DOHH2 (cell line): ENCODE results near the gene SUGP2.
A peak's percentile ranks its signal among the peaks of the same experiment; 100 is the strongest.

ENCODE experiments used
- H3F3A ChIP-seq: fragments of 200-600 bp; sonication (generic), shearing (Covaris generic); 2 replicates; pipeline ENCODE4 v1.6.0; 2016; ENCODE audit warnings: antibody characterized with exemption, mild to moderate bottlenecking; ENCODE audit not compliant: control insufficient read depth, insufficient read depth
- H3K27ac ChIP-seq: fragments of 200-600 bp; sonication (generic); 2 replicates; pipeline ENCODE4 v1.5.1; 2014; ENCODE audit warnings: low read depth, mild to moderate bottlenecking, low read length, moderate library complexity
- H3K27me3 ChIP-seq: fragments of 200-600 bp; sonication (generic); 2 replicates; pipeline ENCODE4 v1.6.1; 2014; ENCODE audit warnings: mild to moderate bottlenecking, low read length, mixed read lengths; ENCODE audit not compliant: control insufficient read depth
- H3K36me3 ChIP-seq: fragments of 200-600 bp; sonication (generic); 2 replicates; pipeline ENCODE4 v1.6.1; 2014; ENCODE audit warnings: mild to moderate bottlenecking, low read length, moderate library complexity, mixed read lengths; ENCODE audit not compliant: control insufficient read depth
- H3K4me1 ChIP-seq: fragments of 200-600 bp; sonication (generic); 2 replicates; pipeline ENCODE4 v1.6.1; 2014; ENCODE audit warnings: mild to moderate bottlenecking, low read length, mixed read lengths; ENCODE audit not compliant: control insufficient read depth
- H3K4me2 ChIP-seq: fragments of 200-600 bp; sonication (generic); 2 replicates; pipeline ENCODE4 v1.6.0; 2014; ENCODE audit warnings: mild to moderate bottlenecking, low read length, moderate library complexity
- H3K4me3 ChIP-seq: fragments of 200-600 bp; sonication (generic); 2 replicates; pipeline ENCODE4 v1.5.1; 2014; ENCODE audit warnings: mild to moderate bottlenecking, low read length, mixed read lengths
- H3K79me2 ChIP-seq: fragments of 200-600 bp; sonication (generic); 2 replicates; pipeline ENCODE4 v1.6.1; 2014; ENCODE audit warnings: mild to moderate bottlenecking, low read length, mixed read lengths; ENCODE audit not compliant: control insufficient read depth
- H3K9me2 ChIP-seq: fragments of 200-600 bp; sonication (generic); replicated peaks from 2 replicates; pipeline ENCODE4 v1.6.1; 2014; ENCODE audit warnings: mild to moderate bottlenecking, low read length, mixed read lengths; ENCODE audit not compliant: control insufficient read depth
- H3K9me3 ChIP-seq: fragments of 200-600 bp; sonication (generic); 2 replicates; pipeline ENCODE4 v1.6.1; 2014; ENCODE audit warnings: antibody characterized with exemption, low read length, mixed read lengths; ENCODE audit not compliant: control insufficient read depth, insufficient read depth
- H4K20me1 ChIP-seq: fragments of 200-600 bp; sonication (generic); 2 replicates; pipeline ENCODE4 v1.6.0; 2014; ENCODE audit warnings: low read depth, mild to moderate bottlenecking, antibody characterized with exemption, low read length, moderate library complexity; ENCODE audit not compliant: control insufficient read depth, insufficient read depth
- EZH2phosphoT487 ChIP-seq: fragments of 200-600 bp; sonication (generic); IDR thresholded peaks from 2 replicates; pipeline ENCODE4 v1.6.1; 2017; ENCODE audit warnings: borderline replicate concordance, mild to moderate bottlenecking, antibody characterized with exemption, low read length, moderate library complexity, mixed read lengths
- TF ChIP-seq, protein P1 (sequence below): fragments of 200-600 bp; sonication (generic); IDR thresholded peaks from one replicate; pipeline ENCODE4 v1.5.1; 2014; ENCODE audit warnings: antibody characterized with exemption, mild to moderate bottlenecking, low read depth, low read length; ENCODE audit not compliant: poor library complexity, severe bottlenecking

SUGP2 gene

DNA sequence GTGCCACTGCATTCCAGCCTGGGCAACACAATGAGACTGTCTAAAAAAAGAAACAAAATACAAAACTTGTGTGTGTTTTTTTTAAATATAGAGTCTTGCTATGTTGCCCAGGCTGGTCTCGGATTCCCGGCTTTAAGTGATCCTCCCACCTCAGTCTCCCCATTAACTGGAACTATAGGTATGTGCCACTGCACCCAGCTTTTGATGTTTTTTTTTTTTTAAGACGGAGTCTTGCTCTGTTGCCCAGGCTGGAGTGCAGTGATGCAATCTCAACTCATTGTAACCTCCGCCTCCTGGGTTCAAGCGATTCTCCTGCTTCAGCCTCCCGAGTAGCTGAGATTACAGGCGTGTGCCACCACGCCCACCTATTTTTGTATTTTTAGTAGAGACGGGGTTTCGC, 37.0 kb downstream of the SUGP2 start:
- H3K79me2 ChIP-seq: no peaks in the 10 kb centered on the region
- TF ChIP-seq EZH2phosphoT487: no peak
- TF ChIP-seq, protein P1, sequence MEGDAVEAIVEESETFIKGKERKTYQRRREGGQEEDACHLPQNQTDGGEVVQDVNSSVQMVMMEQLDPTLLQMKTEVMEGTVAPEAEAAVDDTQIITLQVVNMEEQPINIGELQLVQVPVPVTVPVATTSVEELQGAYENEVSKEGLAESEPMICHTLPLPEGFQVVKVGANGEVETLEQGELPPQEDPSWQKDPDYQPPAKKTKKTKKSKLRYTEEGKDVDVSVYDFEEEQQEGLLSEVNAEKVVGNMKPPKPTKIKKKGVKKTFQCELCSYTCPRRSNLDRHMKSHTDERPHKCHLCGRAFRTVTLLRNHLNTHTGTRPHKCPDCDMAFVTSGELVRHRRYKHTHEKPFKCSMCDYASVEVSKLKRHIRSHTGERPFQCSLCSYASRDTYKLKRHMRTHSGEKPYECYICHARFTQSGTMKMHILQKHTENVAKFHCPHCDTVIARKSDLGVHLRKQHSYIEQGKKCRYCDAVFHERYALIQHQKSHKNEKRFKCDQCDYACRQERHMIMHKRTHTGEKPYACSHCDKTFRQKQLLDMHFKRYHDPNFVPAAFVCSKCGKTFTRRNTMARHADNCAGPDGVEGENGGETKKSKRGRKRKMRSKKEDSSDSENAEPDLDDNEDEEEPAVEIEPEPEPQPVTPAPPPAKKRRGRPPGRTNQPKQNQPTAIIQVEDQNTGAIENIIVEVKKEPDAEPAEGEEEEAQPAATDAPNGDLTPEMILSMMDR: no peak
- H3K9me3 ChIP-seq: no peaks in the 10 kb centered on the region
- no peak overlapping the region for H3K4me3 ChIP-seq
- H3F3A ChIP-seq: no peaks in the 10 kb centered on the region
- no peaks in the 10 kb centered on the region for H3K9me2 ChIP-seq
- peaks cover 85% of the 10 kb centered on the region for H3K36me3 ChIP-seq
- peaks cover 5% of the 10 kb centered on the region; the same call in 1 of the 2 replicates for H4K20me1 ChIP-seq
- H3K27me3 ChIP-seq: no peaks in the 10 kb centered on the region
- no peaks in the 10 kb centered on the region for H3K4me1 ChIP-seq
- H3K27ac ChIP-seq: no peak overlapping the region
- H3K4me2 ChIP-seq: no peak overlapping the region

DNA sequence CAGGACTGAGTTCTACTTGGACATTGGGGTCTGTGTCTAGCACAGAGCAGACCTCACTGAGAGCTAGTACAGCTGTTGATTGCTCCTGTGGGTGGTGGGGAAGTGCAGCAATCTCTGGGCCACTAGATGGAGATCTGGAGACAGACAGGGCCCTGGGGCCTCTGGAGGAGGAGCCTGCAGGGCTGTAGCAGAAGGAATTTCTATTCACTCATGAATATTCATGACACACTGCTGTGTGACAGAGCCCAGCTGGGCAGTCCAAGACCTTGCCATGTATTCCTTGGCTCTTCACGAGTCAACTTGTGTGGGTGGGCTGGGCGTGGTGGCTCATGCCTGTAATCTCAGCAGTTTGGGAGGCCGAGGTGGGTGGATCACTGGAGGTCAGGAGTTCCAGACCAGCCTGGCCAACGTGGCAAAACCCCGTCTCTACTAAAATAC, 37.5 kb downstream of the SUGP2 start:
- Histone ChIP-seq H3K9me3 (no peaks in the 10 kb centered on the region), H3K79me2 (no peaks in the 10 kb centered on the region), H4K20me1 (0 out of 2 replicates have a peak, but pooled peaks cover 5% of the 10 kb centered on the region), H3K27ac (no peak overlapping the region), H3F3A (peaks cover 2% of the 10 kb centered on the region; the same call in 1 of the 2 replicates), H3K9me2 (no peaks in the 10 kb centered on the region), H3K4me2 (no peak overlapping the region), H3K36me3 (peaks cover 88% of the 10 kb centered on the region), H3K4me3 (no peak overlapping the region), H3K27me3 (no peaks in the 10 kb centered on the region), H3K4me1 (no peaks in the 10 kb centered on the region)
- TF ChIP-seq EZH2phosphoT487: no peak
- TF ChIP-seq, protein P1: peak; percentile 57

DNA sequence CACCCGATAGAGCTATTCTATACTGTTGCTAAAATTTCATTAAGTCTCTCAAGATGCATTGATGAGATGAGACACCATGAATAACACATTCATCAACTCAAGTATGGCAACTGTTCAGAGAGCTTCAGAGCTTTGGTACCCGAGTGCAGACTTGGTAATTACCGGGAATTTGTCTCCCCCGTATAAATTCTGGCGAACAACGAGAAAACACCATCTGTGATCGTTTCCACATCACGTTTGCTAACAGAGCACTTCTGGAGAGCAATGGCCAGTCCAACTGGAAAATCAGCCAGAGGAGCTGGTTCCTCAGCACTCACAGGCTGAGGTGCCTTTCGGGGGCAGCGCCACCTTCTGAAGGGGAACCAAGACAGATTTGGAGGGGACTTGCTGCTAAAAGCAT, 40.2 kb downstream of the SUGP2 start:
- no peak for TF ChIP-seq EZH2phosphoT487
- TF ChIP-seq, protein P1: no peak
- no peaks in the 10 kb centered on the region for H3K27me3 ChIP-seq
- H3K79me2 ChIP-seq: no peaks in the 10 kb centered on the region
- H3K4me3 ChIP-seq: no peak overlapping the region
- H3K27ac ChIP-seq: no peak overlapping the region
- peaks cover 3% of the 10 kb centered on the region; the same call in 1 of the 2 replicates for H3F3A ChIP-seq
- H4K20me1 ChIP-seq: no peaks in the 10 kb centered on the region
- H3K4me1 ChIP-seq: no peaks in the 10 kb centered on the region
- H3K9me3 ChIP-seq: no peaks in the 10 kb centered on the region
- no peak overlapping the region for H3K4me2 ChIP-seq
- H3K36me3 ChIP-seq: peaks cover 64% of the 10 kb centered on the region
- no peaks in the 10 kb centered on the region for H3K9me2 ChIP-seq

DNA sequence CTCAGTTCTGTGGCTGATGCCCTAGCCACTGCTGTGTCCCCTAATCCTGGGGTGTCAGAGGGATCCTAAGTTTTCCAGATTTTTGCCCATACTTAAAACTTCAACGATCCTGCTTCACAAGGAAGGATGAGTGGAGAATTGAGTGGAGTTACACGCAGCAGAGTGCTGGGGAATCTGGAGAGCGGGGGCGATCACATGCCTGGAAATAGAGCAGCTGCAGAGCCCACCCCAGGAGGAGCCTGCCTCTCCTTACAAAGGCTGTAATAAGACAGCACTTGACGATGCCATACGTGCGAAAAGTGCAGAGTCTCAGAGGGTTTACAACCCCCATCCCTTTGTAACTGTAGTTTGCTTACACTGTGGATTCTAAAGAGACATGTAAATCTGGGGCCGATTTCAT, 40.6 kb downstream of the SUGP2 start:
- TF ChIP-seq, protein P1: no peak
- no peak for TF ChIP-seq EZH2phosphoT487
- Histone ChIP-seq H3K79me2 (no peaks in the 10 kb centered on the region), H3K9me3 (no peaks in the 10 kb centered on the region), H3K9me2 (no peaks in the 10 kb centered on the region), H3K4me2 (no peak overlapping the region), H4K20me1 (no peaks in the 10 kb centered on the region), H3K27ac (no peak overlapping the region), H3K4me1 (no peaks in the 10 kb centered on the region), H3K36me3 (peaks cover 59% of the 10 kb centered on the region), H3K27me3 (no peaks in the 10 kb centered on the region), H3K4me3 (no peak overlapping the region), H3F3A (peaks cover 3% of the 10 kb centered on the region; the same call in 1 of the 2 replicates)
